IPS-NIHi7 (cell line): ENCODE results near the gene UPF2.
"Not testable (repeated sequence)": the region's sequence is repeated elsewhere in the genome, so short reads cannot be mapped to it uniquely, and the experiment has no call there.

Experiments used
- DNase-seq: peaks from one replicate; pipeline ENCODE4 v3.0.0; 2012; ENCODE audit warnings: mixed read lengths; ENCODE audit errors: extremely low spot score

The UPF2 gene

GRCh38 chr10:12045596-12045995, 3.0 kb upstream of the UPF2 start:
- DNase-seq: no peak

DNA sequence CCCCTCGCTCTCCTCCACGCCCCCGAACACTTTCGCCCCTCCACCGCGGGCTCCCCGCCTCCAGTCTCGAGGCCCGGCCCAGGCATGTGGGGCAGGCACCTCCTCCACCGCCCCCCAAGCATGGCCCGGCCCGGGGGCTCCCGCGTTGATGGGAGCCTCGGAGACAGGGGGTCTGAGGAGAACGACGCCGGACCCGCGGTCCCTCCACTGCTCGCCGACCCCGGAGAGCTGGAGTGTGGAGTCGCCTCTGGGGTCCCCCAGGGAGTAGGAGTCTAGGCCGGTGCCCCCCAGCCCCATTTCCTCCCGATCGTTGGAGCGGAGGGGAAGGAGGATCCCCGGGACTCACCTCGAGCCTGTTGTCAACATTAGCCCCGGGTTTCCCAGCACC, 206 bp downstream of the UPF2 start:
- DNase-seq: no peak

- peak; percentile 13 for DNase-seq
These were observed 722 bp downstream of the UPF2 start for GRCh38 chr10:12041766-12042408.

DNA sequence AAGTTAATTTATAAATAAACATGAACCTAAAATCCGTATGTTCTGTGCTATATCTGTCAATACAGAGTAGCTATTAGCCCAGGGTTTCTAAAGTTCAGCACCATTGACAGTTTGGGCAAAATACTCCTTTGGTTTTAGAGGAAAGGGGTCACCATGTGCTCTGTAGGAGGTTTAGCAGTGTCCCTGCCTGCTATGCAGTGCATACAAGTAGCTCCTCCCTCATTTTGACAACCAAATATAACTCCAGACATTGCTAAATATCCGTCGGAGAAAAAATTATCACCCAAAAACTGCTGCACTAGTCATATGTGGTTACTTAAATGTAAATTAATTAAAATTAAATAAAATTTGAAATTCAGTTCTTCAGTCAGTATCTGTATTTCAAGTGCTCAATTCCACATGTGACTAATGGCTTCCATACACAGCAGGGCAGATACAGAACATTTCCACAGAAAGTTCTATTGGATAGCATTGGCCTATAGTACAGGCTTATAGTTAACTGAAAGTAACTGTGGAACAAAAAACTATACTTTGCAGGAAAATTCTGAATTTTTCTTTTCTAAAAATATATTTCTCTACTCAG, 6.4 kb downstream of the UPF2 start:
- DNase-seq: no peak

- no peak for DNase-seq
These were observed 11.2 kb downstream of the UPF2 start for GRCh38 chr10:12031404-12031803.

GRCh38 chr10:12027539-12027938, 15.1 kb downstream of the UPF2 start:
- DNase-seq: no peak

DNA sequence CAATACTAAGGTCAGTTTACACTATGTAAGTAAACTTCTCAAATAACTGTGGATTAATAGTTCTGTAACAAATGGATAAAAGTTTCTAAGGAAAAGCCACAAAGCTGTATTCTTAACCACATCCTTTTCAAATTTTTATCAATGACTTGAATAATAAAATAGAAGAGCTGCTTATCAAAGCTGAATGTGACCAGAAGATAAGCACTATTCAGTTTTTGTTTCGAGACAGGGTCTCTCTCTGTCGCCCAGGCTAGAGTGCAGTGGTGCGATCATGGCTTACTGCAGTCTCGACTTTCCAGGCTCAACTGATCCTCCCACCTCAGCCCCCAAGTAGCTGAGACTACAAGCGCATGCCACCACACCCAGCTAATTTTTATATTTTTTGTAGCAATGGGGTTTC, 17.0 kb downstream of the UPF2 start:
- DNase-seq: no peak

DNA sequence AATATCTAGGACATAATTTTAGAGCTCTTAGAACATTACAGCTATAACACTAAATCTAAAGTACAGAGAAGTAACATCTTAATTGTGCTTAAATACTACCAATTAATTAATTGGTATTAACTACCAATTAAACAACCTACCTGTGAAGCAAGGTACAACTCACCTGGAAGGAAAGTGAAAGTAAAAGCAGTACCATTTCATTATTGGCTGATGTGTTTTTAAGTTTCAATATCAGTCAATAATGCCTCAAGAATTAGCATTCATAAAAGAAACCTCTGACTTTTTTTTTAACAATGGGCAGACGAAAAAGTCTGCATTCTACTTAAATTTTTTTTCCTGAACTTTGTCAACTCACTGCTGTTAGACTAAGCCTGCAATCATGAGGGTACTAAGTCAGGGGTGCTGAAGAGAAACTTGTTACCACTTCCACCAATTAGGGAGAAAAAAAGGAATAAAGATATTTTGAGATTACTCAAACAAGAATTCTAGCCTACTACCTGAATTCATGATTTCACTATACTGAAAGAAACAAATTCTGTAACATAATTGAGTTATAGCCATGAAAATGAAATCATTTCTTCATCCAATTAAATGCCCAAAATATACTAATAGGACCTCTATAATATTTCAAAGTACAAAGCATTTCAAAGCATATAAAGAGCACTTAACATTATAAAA, 19.9 kb downstream of the UPF2 start:
- no peak for DNase-seq

GRCh38 chr10:12020574-12020973, 22.0 kb downstream of the UPF2 start:
- no peak for DNase-seq

- DNase-seq: no peak
These were observed 23.2 kb downstream of the UPF2 start for GRCh38 chr10:12019283-12019971.

GRCh38 chr10:12018438-12019282, 23.9 kb downstream of the UPF2 start:
- no peak for DNase-seq

DNA sequence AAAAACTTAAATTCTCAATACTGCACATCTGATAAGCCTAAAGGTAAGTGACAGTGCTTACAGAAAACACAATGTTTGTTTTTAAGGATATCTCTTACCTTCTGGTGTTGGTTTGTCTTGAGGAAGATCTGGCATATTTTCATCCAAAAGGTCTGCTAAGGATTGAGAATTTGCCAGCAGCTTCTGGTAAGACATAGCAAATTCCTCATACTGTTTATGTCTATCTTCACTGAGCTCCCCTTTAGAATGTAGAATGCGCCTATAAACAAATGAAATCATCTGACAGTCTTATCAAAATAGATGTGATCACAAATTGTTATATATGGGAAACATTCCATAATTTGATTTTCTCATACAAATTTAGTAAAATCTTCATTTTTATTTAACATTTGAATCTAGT, 28.7 kb downstream of the UPF2 start:
- no peak for DNase-seq

- not testable (repeated sequence) for DNase-seq
These were observed 29.2 kb downstream of the UPF2 start for GRCh38 chr10:12013391-12013790.

GRCh38 chr10:12010353-12010752, 32.3 kb downstream of the UPF2 start:
- DNase-seq: no peak

DNA sequence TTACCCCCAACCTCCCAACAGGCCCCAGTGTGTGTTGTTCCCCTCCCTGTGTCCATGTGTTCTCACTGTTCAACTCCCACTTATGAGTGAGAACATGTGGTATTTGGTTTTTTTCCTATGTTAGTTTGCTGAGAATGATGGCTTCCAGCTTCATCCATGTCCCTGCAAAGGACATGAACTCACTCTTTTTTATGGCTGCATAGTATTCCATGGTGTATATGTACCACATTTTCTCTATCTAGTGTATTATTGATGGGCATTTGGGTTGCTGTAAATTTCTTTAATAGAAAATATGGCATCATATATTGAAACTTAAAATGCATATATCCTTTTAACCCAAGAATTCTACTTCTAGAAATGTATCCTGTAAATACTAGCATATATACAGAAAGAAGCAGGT, 33.8 kb downstream of the UPF2 start:
- not testable (repeated sequence) for DNase-seq

DNA sequence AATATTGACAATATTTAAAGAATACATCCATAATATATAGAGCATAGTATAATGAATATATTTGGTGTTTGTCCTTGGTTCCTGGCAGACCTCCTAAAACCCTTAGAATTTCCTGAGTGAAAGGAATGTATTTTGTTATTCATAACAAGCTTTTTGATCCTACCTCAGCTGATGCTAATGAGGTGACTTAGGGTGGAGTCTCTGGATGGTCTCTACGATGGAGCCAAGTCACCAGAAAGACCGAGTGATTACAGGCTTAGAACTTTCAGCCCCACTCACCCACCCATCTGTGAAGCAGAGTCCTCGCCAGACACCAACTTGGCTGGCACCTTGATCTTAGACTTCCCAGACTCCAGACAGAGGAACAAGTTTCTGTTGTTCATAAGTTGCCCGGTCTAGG, 35.9 kb downstream of the UPF2 start:
- DNase-seq: no peak

DNA sequence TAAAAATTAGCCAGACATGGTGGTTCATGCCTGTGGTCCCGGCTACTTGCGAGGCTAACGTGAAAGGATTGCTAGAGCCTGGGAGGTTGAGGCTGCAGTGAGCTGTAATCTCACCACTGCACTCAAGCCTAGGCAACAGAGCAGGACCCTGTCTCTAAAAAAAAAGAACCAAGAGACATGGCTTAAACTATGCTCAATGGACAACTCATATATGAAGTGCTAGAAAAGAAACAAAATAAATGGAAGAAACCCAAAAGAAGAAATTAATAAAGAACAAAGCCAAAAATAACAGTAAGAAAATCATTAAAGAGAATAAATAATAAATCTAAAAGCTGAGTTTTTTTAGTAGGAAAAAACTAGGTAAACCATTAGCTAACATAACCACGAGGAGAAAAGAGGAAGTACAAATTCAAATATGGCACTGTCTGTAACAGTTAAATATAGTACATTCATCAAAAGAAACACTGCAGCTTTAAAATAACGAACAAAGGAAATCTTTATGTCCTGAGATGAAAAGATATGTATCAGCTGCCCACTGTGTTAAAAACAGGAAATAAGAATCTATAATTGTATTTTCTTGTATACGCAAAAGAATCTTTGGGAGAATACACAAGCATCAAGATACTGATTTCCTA, 48.7 kb downstream of the UPF2 start:
- no peak for DNase-seq

DNA sequence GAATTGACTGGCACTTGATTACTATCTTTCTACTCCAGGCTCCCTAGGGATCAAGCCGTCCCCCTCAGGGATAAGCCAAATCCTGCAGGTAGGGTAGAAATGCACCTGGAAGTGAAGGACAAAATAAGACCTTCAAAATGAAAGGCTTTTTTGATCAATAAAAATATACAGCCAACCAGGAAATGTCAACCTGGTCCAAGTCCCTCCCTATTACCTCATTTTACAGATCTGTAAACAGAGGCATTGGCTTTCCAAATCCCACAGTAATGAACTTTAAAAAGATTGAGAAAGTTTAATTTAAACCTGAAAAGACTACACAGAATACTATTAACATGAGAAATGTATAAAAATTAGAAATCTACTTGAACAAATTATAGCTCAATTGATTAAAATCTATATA, 53.7 kb downstream of the UPF2 start:
- DNase-seq: no peak

DNA sequence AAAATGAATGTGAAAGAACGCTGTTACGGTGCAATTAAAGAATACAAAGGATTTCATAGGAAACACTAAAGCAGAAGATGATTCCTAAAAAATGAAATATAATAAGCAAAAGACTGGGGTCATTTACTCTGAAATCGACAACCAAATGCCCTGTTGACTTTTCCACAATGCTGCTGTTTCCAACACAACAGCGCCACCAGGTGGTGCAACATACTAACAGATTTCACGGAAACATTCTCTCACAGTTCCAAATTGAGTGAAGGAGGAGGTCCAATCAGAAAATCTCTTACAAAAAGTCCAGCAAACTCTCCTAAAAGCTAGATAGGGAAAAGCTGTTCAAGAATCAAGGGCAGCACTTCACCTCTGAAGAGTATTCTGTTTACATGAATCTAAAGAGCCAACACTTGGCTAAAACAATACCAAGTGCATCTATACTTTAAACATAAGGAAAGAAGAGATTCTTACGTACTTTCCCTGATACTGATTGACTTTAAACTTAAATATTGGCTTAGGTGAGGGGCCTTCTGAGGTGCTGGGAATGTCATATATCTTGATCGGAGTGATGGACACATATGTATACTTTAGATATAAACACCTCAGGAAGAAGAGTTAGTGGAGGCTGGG, 55.9 kb downstream of the UPF2 start:
- DNase-seq: peak; percentile 76

DNA sequence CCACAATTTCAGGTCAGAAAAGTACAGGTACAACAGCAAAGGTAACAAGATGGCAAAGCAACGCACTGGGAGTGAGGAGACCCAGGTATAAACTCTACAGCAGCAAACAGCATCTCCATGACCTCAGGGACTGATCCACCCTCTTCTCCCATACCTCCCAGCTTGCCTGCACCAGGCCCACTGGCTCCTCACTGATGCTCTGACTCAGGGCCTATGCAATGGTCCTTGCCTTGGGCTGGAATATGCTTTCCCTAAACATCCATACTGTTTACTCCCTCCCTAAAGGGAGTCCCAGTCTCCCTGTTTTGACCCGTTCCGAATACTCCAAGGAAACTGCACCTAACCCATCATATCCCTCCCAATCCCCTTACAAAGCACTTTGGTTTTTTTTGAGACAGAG, 60.4 kb downstream of the UPF2 start:
- DNase-seq: no peak

GRCh38 chr10:11975795-11976194, 66.8 kb downstream of the UPF2 start:
- no peak for DNase-seq
